Caco-2 (cell line): ENCODE results near the gene PTPRN2. TPM values are rescaled to one million over a fixed set of nuclear protein-coding genes. Genes with fewer than 3 reads are reported as not detected.

Experiments
- BruUV-seq: library from RNA; stranded (reverse); fragments of 400-500 nt; replicated peaks from 2 replicates; lab custom pipeline; 2021; lab: Mats Ljungman, UMichigan
- CTCF ChIA-PET: fragments of 300-600 bp; sonication (Branson Sonifier 250); formaldehyde crosslinking; loops from one replicate; lab custom pipeline; 2022; ENCODE audit warnings: antibody characterized with exemption; lab: Charles Lee
- POLR2A ChIA-PET: fragments of 300-600 bp; sonication (Branson Sonifier 250); formaldehyde crosslinking; loops from one replicate; lab custom pipeline; 2022; ENCODE audit warnings: antibody characterized with exemption; lab: Charles Lee
- DNase-seq, 2 experiments: peaks; one replicate each; pipeline versions ENCODE4 v3.0.0 to v3.0.0-alpha.2; 2020 to 2022
- H3K27me3 ChIP-seq: replicated peaks from 2 replicates; pipeline ENCODE4 v1.6.0; 2011; ENCODE audit warnings: low read length; ENCODE audit not compliant: control insufficient read depth, insufficient read depth
- H3K36me3 ChIP-seq: 2 replicates; pipeline ENCODE4 v1.5.1; 2011; ENCODE audit warnings: low read length; ENCODE audit not compliant: control insufficient read depth, insufficient read depth
- H3K4me1 ChIP-seq: fragments of 250-450 bp; sonication (Bioruptor Pico); 2 replicates; pipeline ENCODE4 v1.5.1; 2020; ENCODE audit warnings: mild to moderate bottlenecking
- H3K4me3 ChIP-seq: 2 replicates; pipeline ENCODE4 v1.5.1; 2011; ENCODE audit warnings: low read depth, mild to moderate bottlenecking, control low read depth, low read length
- H3K9me3 ChIP-seq: fragments of 250-450 bp; sonication (Bioruptor Pico); 2 replicates; pipeline ENCODE4 v1.5.1; 2020; ENCODE audit warnings: mild to moderate bottlenecking, moderate library complexity
- H3K27ac Mint-ChIP-seq: one replicate; pipeline ENCODE4 v1.8.0; 2022; ENCODE audit warnings: mixed read lengths; ENCODE audit not compliant: unreplicated experiment
- H3K27me3 Mint-ChIP-seq: one replicate; pipeline ENCODE4 v1.8.0; 2022; ENCODE audit warnings: mixed read lengths; ENCODE audit not compliant: insufficient read depth, unreplicated experiment
- H3K36me3 Mint-ChIP-seq: one replicate; pipeline ENCODE4 v1.8.0; 2022; ENCODE audit warnings: mild to moderate bottlenecking, mixed read lengths; ENCODE audit not compliant: insufficient read depth, unreplicated experiment
- H3K4me1 Mint-ChIP-seq: one replicate; pipeline ENCODE4 v1.8.0; 2022; ENCODE audit warnings: low read depth, mixed read lengths; ENCODE audit not compliant: unreplicated experiment
- H3K4me3 Mint-ChIP-seq: one replicate; pipeline ENCODE4 v1.8.0; 2022; ENCODE audit warnings: mild to moderate bottlenecking, moderate library complexity, mixed read lengths; ENCODE audit not compliant: unreplicated experiment
- H3K9me3 Mint-ChIP-seq: one replicate; pipeline ENCODE4 v1.8.0; 2022; ENCODE audit warnings: mixed read lengths; ENCODE audit not compliant: unreplicated experiment
- intact Hi-C: fragments of 100-400 bp; cut with micrococcal nuclease; formaldehyde crosslinking; loops from one replicate; pipeline ENCODE4 v1.10.0; 2022; ENCODE audit not compliant: unreplicated experiment
- total RNA-seq: library from RNA; stranded (reverse); gene quantifications from 2 replicates; pipeline ENCODE4 v1.2.3, GENCODE V29; 2022
- TF ChIP-seq, protein P1 (sequence below), 2 experiments: fragments of 200-600 bp in 1 of 2; IDR thresholded peaks; 1 replicate in 1 of 2; 2 replicates in 1 of 2; pipeline versions ENCODE4 v1.5.1 to v1.8.0; 2011 to 2022; ENCODE audit warnings: antibody characterized with exemption in 1 of 2, control low read depth in 1 of 2, inconsistent platforms in 1 of 2, low read depth in 1 of 2, low read length in 1 of 2, mild to moderate bottlenecking in 1 of 2, moderate library complexity in 1 of 2; ENCODE audit not compliant: insufficient read depth in 1 of 2, severe bottlenecking in 1 of 2, unreplicated experiment in 1 of 2

Gene PTPRN2
- total RNA-seq, 1 experiment from 2014 or later, result 1.4 TPM

- BruUV-seq, result no TSS peak
Observed at GRCh38 chr7:158282461-158283001, 305.1 kb downstream of the PTPRN2 start.

DNA sequence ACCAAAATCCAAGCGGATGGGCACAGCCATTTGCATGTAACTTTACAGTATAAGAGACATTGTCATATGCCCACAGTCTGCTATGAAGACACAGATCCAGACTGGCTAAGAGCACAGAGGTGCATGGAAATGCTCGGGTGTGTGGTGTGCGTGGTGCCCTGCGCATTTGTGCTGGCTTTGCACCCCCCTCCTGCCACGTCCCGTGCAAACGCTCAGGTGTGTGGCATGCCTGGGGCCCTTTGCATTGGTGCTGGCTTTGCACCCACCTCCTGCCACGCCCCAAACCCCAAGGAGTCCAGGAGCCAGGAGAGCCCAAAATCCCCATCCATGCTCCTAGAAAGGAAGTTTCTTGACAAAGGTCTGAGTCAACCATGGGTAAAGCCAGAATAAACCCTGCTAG, 306.2 kb downstream of the PTPRN2 start:
- no peaks in the 10 kb centered on the region for H3K27me3 ChIP-seq
- no peaks in the 10 kb centered on the region for H3K4me1 ChIP-seq
- ChIA-PET POLR2A (no interaction called here), CTCF (no interaction called here)
- no peaks in the 10 kb centered on the region for H3K36me3 ChIP-seq
- no peak overlapping the region for H3K4me3 Mint-ChIP-seq
- no peak for DNase-seq
- intact Hi-C loops, result no loop called here
- no peaks in the 10 kb centered on the region for H3K36me3 Mint-ChIP-seq
- no peak overlapping the region for H3K4me3 ChIP-seq
- no peak overlapping the region for H3K27ac Mint-ChIP-seq
- peaks cover 23% of the 10 kb centered on the region for H3K9me3 Mint-ChIP-seq
- BruUV-seq, result no TSS peak
- peaks cover 10% of the 10 kb centered on the region for H3K9me3 ChIP-seq
- TF ChIP-seq, protein P1, sequence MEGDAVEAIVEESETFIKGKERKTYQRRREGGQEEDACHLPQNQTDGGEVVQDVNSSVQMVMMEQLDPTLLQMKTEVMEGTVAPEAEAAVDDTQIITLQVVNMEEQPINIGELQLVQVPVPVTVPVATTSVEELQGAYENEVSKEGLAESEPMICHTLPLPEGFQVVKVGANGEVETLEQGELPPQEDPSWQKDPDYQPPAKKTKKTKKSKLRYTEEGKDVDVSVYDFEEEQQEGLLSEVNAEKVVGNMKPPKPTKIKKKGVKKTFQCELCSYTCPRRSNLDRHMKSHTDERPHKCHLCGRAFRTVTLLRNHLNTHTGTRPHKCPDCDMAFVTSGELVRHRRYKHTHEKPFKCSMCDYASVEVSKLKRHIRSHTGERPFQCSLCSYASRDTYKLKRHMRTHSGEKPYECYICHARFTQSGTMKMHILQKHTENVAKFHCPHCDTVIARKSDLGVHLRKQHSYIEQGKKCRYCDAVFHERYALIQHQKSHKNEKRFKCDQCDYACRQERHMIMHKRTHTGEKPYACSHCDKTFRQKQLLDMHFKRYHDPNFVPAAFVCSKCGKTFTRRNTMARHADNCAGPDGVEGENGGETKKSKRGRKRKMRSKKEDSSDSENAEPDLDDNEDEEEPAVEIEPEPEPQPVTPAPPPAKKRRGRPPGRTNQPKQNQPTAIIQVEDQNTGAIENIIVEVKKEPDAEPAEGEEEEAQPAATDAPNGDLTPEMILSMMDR (IDR thresholded peaks at IDR 0.05; ENCODE audit: insufficient read depth in 1 of 2, low read depth in 1 of 2, low read length in 1 of 2, severe bottlenecking in 1 of 2, unreplicated experiment in 1 of 2), result no peak
- no peaks in the 10 kb centered on the region for H3K4me1 Mint-ChIP-seq
- H3K27me3 Mint-ChIP-seq, result no peaks in the 10 kb centered on the region

More at GRCh38 chr7:158282461-158283001, 305.1 kb downstream of the PTPRN2 start:
- Histone ChIP-seq H3K4me1 (no peaks in the 10 kb centered on the region), H3K4me3 (no peak overlapping the region), H3K9me3 (peaks cover 10% of the 10 kb centered on the region), H3K27me3 (no peaks in the 10 kb centered on the region), H3K36me3 (no peaks in the 10 kb centered on the region)
- H3K36me3 Mint-ChIP-seq, result no peaks in the 10 kb centered on the region
- ChIA-PET CTCF (no interaction called here), POLR2A (no interaction called here)
- TF ChIP-seq, protein P1 (IDR thresholded peaks at IDR 0.05; ENCODE audit: insufficient read depth in 1 of 2, low read depth in 1 of 2, low read length in 1 of 2, severe bottlenecking in 1 of 2, unreplicated experiment in 1 of 2), result no peak
- no peaks in the 10 kb centered on the region for H3K4me1 Mint-ChIP-seq
- H3K4me3 Mint-ChIP-seq, result no peak overlapping the region
- intact Hi-C loops, result no loop called here
- H3K27ac Mint-ChIP-seq, result no peak overlapping the region
- peaks cover 34% of the 10 kb centered on the region for H3K9me3 Mint-ChIP-seq
- no peak for DNase-seq
- no peaks in the 10 kb centered on the region for H3K27me3 Mint-ChIP-seq

- CTCF ChIA-PET, result no interaction called here
- Histone ChIP-seq H3K4me1 (no peaks in the 10 kb centered on the region), H3K4me3 (no peak overlapping the region), H3K36me3 (no peaks in the 10 kb centered on the region), H3K27me3 (no peaks in the 10 kb centered on the region), H3K9me3 (peaks cover 3% of the 10 kb centered on the region)
- no TSS peak for BruUV-seq
- intact Hi-C loops, result no loop called here
- TF ChIP-seq, protein P1 (IDR thresholded peaks at IDR 0.05; ENCODE audit: insufficient read depth in 1 of 2, low read depth in 1 of 2, low read length in 1 of 2, severe bottlenecking in 1 of 2, unreplicated experiment in 1 of 2), result no peak
- Mint-ChIP-seq H3K4me3 (no peak overlapping the region), H3K27me3 (no peaks in the 10 kb centered on the region), H3K4me1 (no peaks in the 10 kb centered on the region), H3K9me3 (peaks cover 20% of the 10 kb centered on the region), H3K27ac (no peak overlapping the region), H3K36me3 (no peaks in the 10 kb centered on the region)
- DNase-seq, result no peak
- POLR2A ChIA-PET, result no interaction called here
Observed at GRCh38 chr7:158280448-158281144, 307.0 kb downstream of the PTPRN2 start.
